ENCODE data around the gene CSF1. TPM values are rescaled to one million over a fixed set of nuclear protein-coding genes. Genes with fewer than 3 reads are reported as not detected.

Gene CSF1
- total RNA-seq, 1 donor from 2014 or later: 16.7 TPM

- DNase-seq (ENCODE audit: low spot score): peak; percentile 91
- intact Hi-C loops (cut with DNase I): loop anchor here (5.0 kb wide), 1 partner anchor 104 kb away; no protein-coding TSS in a partner anchor
Measured at GRCh38 chr1:109895720-109896504, 14.7 kb upstream of the CSF1 start.

DNA sequence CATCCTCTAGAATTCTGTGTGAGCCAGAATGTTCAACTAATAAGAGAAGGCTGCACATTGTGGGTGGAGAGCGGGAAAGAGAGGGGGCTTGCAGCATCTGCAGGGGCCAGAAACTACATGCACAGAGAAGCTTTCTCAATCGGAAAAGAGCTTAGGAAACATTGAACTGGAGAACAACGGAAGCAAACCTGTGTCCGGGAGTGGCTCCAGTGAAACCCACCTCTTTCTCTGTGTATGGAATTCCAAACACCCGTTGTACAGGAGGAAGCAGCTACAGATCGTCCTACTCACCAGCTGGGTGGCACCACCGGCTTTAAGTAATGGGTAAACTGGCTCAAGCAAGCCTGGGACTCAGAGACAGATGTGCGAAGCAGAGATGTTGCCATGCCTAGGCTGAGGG, 14.0 kb upstream of the CSF1 start:
- intact Hi-C loops (cut with DNase I): loop anchor here (5.0 kb wide), 1 partner anchor 104 kb away; no protein-coding TSS in a partner anchor
- no peak for DNase-seq (ENCODE audit: low spot score)

- DNase-seq (ENCODE audit: low spot score): no peak
- intact Hi-C loops (cut with DNase I): loop anchor here (5.0 kb wide), 1 partner anchor 105 kb away; no protein-coding TSS in a partner anchor
Measured at GRCh38 chr1:109897259-109897955, 13.2 kb upstream of the CSF1 start.

- no peak for DNase-seq (ENCODE audit: low spot score)
- intact Hi-C loops (cut with DNase I): loop anchor here (5.0 kb wide), 1 partner anchor 107 kb away; no protein-coding TSS in a partner anchor
Measured at GRCh38 chr1:109898842-109899241, 11.8 kb upstream of the CSF1 start.

DNA sequence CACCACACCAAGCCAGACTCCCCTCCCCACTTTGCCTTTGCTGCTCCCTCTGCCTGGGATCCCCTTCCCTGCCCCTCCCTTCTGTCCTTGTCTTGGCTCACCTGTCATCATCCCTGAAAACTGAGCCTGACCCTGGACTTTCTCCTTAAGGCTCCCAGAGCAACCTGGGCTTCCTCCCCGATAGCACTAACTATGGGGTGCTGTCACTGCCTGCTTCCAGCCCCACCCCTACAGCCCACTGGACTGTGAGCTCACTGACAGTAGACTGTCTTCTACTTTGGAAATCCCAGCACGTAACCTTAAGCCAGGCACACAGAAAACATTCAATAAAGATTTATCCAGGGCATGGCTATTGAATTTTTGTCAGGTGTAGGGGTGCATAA, 9.5 kb upstream of the CSF1 start:
- DNase-seq (ENCODE audit: low spot score): no peak
- intact Hi-C loops (cut with DNase I): no loop called here

DNA sequence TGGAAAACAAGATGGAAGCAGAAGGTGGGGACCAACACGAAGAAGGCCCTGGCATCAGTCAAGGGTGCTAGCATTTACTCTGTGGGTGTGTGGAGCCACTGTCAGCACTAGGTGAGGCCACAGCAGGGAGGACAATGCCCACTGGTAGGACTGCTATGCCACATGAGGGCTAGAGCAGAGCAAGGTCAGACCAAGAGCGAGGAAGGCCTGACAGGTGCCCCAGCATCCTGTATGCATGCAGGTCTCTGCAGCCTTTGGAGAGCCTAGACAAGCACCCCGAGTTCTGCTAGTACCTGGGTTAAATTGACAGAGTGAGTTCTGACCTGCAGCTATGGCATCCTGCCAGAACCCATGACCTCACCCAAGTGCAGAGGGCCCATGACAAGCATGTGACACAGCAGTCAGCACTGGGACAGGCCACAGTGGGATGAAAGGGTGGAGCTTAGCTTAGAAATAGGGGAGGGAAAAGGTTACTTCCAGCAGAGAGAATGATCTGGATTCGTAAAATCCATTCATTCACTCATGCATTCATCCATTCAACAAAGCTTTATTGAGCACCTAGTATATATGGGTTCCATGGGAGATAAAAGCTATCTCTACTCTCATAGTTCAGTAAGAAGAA, 9.0 kb upstream of the CSF1 start:
- intact Hi-C loops (cut with DNase I): no loop called here
- no peak for DNase-seq (ENCODE audit: low spot score)

DNA sequence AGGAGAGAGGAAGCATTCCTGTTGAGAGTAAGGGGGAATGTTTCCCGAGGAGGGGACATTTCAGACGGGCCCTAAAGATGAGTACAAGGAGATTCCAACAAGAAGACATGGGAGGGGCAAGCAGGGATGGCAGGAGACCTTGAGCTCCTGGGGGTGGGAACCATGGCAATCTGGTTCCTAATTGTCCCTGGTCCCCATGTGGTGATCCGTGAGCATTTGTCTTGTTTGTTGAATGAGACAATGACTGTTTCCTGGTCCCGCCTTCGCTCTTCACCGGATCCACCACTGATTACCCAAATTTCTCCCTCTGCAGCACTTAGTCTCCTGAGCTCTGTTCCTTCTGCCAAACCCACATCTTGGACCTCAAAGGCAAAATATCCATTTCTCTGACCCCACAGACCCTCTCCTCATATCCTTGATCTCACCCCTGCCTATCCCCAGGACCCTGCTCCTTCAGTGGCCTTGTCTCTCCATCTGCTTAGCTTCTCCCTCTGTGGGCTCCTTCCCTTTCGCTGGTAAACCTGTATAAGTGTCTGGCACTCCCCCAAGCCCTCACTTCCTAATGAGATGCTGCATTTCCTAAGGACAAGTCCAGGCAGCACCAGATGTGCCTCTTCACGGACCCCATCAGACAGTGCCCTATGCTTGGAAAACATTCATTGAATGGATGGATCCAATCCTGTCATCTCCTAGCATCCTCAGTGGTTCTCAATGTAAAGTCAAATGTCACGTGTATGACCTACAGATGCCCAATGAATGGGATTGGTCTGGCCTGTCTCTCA, 8.3 kb upstream of the CSF1 start:
- no peak for DNase-seq (ENCODE audit: low spot score)
- intact Hi-C loops (cut with DNase I): no loop called here

DNA sequence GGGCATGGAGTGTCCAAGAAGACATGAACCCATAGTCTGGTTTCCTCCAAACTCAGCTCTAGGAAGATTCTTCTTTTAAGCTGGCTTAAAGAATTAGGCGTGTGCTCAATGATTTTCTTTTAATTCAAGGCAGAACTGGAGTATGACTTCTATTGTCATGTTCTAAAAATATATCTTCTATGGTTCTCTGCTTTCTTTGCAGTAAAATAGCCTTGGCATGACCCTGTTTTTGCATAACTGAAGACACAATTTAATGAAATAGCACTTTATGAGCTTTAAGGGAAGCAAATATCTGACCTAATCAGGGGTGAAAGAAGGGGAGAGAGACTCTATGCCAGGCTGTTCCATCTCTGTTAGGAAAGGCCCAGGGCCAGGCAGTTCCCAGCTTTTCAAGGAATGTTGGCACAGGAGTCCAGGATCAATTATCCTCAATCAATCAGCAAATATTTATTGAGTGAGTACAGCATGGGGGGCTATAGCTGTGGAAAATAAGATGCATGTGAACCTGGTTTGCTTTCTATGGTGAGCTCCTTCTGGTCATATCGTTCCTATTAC, 7.2 kb upstream of the CSF1 start:
- DNase-seq (ENCODE audit: low spot score): no peak
- intact Hi-C loops (cut with DNase I): no loop called here

DNA sequence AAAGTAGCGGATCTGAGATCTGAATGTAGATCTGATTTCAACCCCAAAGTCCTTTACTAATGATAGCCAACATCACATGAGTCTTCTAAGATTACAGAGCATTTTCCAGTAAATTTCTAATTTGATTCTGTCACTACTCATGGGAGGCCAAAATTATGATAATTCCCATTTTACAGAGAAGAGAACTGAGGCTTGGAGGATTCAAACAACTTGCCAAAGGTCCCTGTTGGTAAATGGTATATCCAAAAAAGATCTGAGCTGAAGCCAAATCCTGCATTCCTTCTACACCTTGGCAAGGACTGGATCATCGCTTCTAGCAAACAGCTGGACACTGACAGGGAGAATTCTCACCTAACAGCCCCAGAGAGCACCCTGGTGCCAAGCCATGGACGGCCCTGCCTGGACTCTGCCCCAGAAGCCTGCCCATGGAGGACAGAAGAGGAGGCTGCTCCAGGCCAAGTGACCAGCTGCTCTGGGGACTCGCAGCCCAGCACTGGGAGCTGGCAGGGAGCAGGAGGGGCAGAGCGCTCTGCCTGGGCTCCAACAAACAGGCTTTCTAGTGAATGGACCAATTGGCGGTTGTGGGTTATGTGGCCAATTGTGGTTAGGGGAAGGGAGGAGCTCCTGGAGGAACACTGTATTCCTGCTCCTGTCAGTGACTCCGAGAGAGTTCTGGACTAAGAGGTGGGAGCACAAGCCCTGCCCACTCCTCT, 6.4 kb upstream of the CSF1 start:
- no peak for DNase-seq (ENCODE audit: low spot score)
- intact Hi-C loops (cut with DNase I): no loop called here

- DNase-seq (ENCODE audit: low spot score): no peak
- intact Hi-C loops (cut with DNase I): loop anchor here (5.0 kb wide), 1 partner anchor 58 kb away; no protein-coding TSS in a partner anchor
Measured at GRCh38 chr1:109905491-109905890, 5.2 kb upstream of the CSF1 start.

- intact Hi-C loops (cut with DNase I): loop anchor here (5.0 kb wide), 1 partner anchor 59 kb away; no protein-coding TSS in a partner anchor
- DNase-seq (ENCODE audit: low spot score): no peak
Measured at GRCh38 chr1:109906160-109906838, 4.3 kb upstream of the CSF1 start.

- intact Hi-C loops (cut with DNase I): loop anchor here (5.0 kb wide), 1 partner anchor 60 kb away; no protein-coding TSS in a partner anchor
- DNase-seq (ENCODE audit: low spot score): no peak
Measured at GRCh38 chr1:109906839-109907180, 3.8 kb upstream of the CSF1 start.

DNA sequence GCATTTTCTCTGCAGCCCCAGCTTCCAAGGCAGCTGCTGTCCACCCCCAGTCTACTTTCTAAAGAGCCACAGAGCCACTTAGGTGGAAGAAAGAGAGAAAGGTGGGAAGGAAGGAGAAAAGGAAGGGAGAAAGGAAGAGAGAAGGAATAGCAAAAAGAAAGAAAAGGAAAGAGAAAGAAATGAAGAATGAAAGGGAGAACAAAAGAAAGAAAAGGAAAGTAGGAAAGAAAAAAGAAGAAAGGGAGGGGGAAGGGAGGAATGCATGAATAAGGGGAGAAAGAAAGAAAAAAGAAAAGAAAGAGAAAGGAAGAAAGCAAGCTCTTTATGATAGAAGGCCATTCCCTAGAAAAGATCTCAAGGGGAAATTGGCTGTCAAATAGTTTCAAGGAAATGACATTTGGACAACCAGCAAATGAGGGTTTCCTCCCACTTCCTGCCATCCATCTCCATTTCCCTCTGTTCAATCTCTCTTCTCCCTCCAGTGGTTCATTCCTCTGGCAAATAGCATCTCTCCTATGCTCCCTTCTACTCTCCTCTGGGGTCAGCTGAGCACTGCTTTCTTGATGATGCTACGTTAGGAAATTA, 3.4 kb upstream of the CSF1 start:
- no peak for DNase-seq (ENCODE audit: low spot score)
- intact Hi-C loops (cut with DNase I): loop anchor here (5.0 kb wide), 1 partner anchor 60 kb away; no protein-coding TSS in a partner anchor

DNA sequence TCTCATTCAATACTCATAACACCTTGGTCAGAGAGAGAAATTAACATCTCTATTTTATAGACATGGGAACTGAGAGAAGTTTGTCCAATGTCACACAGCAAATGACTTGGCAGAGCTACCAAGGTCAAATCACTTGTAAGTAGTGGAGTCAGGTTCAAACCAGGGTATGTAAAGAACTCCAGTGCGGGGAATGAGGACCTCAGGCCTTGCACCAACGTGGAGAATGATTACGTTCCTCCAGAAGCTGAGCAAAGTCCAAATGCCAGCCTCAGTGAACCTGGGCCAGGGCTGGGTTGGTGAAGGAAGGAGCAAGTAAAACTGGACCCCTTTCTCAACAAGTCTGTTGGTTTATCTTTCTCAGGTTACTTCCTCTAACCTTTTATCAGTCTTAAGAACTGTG, 1.8 kb upstream of the CSF1 start:
- DNase-seq (ENCODE audit: low spot score): no peak
- intact Hi-C loops (cut with DNase I): loop anchor here (5.0 kb wide), 1 partner anchor 62 kb away; no protein-coding TSS in a partner anchor

- DNase-seq (ENCODE audit: low spot score): no peak
- intact Hi-C loops (cut with DNase I): loop anchor here (5.0 kb wide), 1 partner anchor 62 kb away; no protein-coding TSS in a partner anchor
Measured at GRCh38 chr1:109909561-109909960, 1.1 kb upstream of the CSF1 start.

- intact Hi-C loops (cut with DNase I): loop anchor here (5.0 kb wide), 3 partner anchors 71 to 134 kb away; partner anchors contain the start of gene AHCYL1
- DNase-seq (ENCODE audit: low spot score): no peak
Measured at GRCh38 chr1:109910963-109911798, 532 bp downstream of the CSF1 start.

All from cardiac septum (tissue), 1 donor.